Left ventricle myocardium inferior (tissue), 1 donor: ENCODE data around the gene LMO2. TPM values are rescaled to one million over a fixed set of nuclear protein-coding genes. Genes with fewer than 3 reads are reported as not detected.
A peak's percentile ranks its signal among the peaks of the same experiment; 100 is the strongest.
"Not testable (repeated sequence)": the region's sequence is repeated elsewhere in the genome, so short reads cannot be mapped to it uniquely, and the experiment has no call there.

Experiments
- DNase-seq: peaks from one replicate; pipeline ENCODE4 v3.0.0-alpha.2; 2020
- H3K27ac ChIP-seq: fragments of 200-600 bp; replicated peaks from 2 replicates; pipeline ENCODE4 v1.8.0; 2021
- H3K27me3 ChIP-seq: fragments of 200-600 bp; 2 replicates; pipeline ENCODE4 v1.8.0; 2021; ENCODE audit warnings: low read depth
- H3K36me3 ChIP-seq: fragments of 200-600 bp; 2 replicates; pipeline ENCODE4 v1.8.0; 2021
- H3K4me1 ChIP-seq: fragments of 200-600 bp; 2 replicates; pipeline ENCODE4 v1.8.0; 2021
- H3K4me3 ChIP-seq: fragments of 200-600 bp; 2 replicates; pipeline ENCODE4 v1.8.0; 2021; ENCODE audit warnings: mild to moderate bottlenecking, moderate library complexity
- H3K9me3 ChIP-seq: fragments of 200-600 bp; replicated peaks from 2 replicates; pipeline ENCODE4 v1.8.0; 2021
- intact Hi-C: fragments of 100-400 bp; cut with micrococcal nuclease; formaldehyde crosslinking; loops from one replicate; pipeline ENCODE4 v1.11.0; 2022
- total RNA-seq: library from RNA; stranded (reverse); fragmentation: NEBNext Ultra II Directional; extraction: Animal tissue kit (Norgen Biotek cat#: 25700); gene quantifications from one replicate; pipeline ENCODE4 v1.2.1, GENCODE V29; 2021
- TF ChIP-seq, protein P1 (sequence below): fragments of 200-600 bp; IDR thresholded peaks from 2 replicates; pipeline ENCODE4 v1.8.0; 2021; ENCODE audit warnings: antibody characterized with exemption, mild to moderate bottlenecking, borderline replicate concordance
- donor health status: DM: no; HTN: yes; CAD: no; lungs with severe emphysema.

LMO2 gene
- total RNA-seq, 1 donor from 2014 or later, result 8.4 TPM

DNA sequence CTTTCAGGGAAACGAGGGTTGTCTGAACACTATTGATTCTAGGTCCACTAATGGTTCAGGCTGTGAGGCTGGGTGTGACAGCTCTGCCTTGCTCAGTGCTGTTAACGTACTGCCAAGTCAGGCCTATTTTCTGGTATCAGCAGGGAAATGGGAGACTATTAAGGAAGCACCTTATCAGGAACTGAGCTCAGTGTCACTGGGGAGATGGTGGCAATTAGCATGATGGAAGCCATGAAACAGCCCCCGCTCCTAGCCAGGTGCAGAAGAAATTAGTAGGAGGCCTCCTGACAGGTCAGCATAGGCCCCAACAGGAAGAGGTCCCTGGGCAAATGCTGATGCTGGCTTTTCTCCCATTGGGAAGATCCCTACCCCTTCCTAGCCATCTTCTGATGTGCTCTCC is 42.6 kb upstream of the LMO2 start:
- no peak overlapping the region for H3K27ac ChIP-seq
- TF ChIP-seq, protein P1, sequence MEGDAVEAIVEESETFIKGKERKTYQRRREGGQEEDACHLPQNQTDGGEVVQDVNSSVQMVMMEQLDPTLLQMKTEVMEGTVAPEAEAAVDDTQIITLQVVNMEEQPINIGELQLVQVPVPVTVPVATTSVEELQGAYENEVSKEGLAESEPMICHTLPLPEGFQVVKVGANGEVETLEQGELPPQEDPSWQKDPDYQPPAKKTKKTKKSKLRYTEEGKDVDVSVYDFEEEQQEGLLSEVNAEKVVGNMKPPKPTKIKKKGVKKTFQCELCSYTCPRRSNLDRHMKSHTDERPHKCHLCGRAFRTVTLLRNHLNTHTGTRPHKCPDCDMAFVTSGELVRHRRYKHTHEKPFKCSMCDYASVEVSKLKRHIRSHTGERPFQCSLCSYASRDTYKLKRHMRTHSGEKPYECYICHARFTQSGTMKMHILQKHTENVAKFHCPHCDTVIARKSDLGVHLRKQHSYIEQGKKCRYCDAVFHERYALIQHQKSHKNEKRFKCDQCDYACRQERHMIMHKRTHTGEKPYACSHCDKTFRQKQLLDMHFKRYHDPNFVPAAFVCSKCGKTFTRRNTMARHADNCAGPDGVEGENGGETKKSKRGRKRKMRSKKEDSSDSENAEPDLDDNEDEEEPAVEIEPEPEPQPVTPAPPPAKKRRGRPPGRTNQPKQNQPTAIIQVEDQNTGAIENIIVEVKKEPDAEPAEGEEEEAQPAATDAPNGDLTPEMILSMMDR, result no peak
- H3K27me3 ChIP-seq, result no peaks in the 10 kb centered on the region
- no peaks in the 10 kb centered on the region for H3K36me3 ChIP-seq
- H3K4me1 ChIP-seq, result peaks cover 70% of the 10 kb centered on the region
- intact Hi-C loops, result loop anchor here (10.0 kb wide), 1 partner anchor 70 kb away; no protein-coding TSS in a partner anchor
- no peak overlapping the region for H3K4me3 ChIP-seq
- no peak for DNase-seq
- H3K9me3 ChIP-seq, result peaks cover 9% of the 10 kb centered on the region

DNA sequence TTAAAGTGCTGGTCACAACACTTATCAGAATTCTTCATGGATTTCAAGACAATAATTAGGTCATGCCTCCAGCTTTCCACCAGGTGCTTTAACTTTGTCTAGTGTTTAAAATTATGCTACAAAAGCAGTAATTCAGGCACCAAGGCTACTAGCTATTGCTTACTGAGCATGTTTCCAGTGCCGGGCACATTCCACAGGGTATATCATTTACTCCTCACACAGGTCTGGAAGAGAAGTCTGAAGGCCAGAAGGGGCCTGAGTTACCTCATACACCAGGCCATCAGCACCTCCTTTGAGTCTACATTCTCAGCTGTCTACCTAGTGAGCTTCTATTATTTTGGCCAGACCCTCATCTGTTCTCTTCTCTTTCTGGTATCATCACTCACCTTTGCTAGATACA is 41.7 kb upstream of the LMO2 start:
- no peak overlapping the region for H3K27ac ChIP-seq
- intact Hi-C loops, result loop anchor here (10.0 kb wide), 1 partner anchor 69 kb away; no protein-coding TSS in a partner anchor

DNA sequence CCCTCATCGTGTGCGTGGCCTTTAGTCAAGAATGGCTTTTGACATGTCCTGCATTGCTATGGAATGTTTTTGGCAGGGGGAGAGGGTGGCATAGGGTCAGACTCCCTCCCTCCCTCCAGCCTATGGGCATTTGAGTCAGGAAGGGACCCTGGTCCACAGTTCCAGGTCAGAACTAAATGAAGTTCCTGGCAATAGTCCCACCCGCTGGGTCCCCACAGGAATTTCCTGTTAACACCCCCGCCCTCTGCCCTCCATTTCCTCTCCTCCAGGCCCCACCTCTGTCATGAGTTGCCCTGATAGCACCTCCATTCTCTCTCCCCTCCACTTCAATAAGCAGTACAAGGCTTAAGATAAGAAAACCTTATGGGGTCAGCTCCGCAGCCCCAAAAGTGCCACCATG is 40.8 kb upstream of the LMO2 start:
- Histone ChIP-seq H3K4me3 (no peak overlapping the region), H3K27me3 (no peaks in the 10 kb centered on the region), H3K9me3 (peaks cover 9% of the 10 kb centered on the region), H3K4me1 (peaks cover 63% of the 10 kb centered on the region), H3K36me3 (no peaks in the 10 kb centered on the region), H3K27ac (no peak overlapping the region)
- TF ChIP-seq, protein P1, result no peak
- no peak for DNase-seq
- intact Hi-C loops, result loop anchor here (10.0 kb wide), 1 partner anchor 68 kb away; no protein-coding TSS in a partner anchor

More for the DNA sequence above, 41.7 kb upstream of the LMO2 start:
- TF ChIP-seq, protein P1, result no peak
- Histone ChIP-seq H3K9me3 (peaks cover 9% of the 10 kb centered on the region), H3K27me3 (no peaks in the 10 kb centered on the region), H3K36me3 (no peaks in the 10 kb centered on the region), H3K4me1 (peaks cover 70% of the 10 kb centered on the region), H3K4me3 (no peak overlapping the region)
- DNase-seq, result no peak

DNA sequence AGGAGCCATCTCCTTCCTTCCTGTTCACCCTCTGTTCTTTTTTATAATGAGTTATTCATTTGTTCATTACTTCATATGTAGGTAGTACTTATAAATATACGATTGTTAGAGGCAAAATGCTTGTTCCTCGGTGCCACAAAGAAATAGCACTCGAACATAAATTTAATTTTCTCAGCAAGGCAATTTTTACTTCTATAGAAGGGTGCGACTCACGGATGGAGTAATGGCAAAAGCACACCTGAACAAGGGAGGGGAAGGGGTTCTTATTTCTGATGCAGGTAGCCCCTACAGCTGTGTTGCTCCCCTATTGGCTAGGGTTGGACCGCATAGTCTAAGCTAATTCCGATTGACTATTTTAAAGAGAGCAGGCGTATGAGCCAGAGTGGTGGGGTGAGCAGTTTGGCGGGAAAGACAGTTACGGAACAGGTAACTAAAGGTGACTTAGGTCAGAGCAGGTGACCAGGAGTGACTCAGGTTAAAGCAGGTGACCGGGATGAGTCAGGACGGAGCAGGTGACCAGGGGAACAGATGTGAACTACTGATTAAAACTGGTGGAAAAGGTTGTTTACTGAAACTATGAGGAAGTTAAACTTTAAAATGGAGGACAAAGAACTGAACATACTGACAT is 40.0 kb upstream of the LMO2 start:
- not testable (repeated sequence) for H3K4me3 ChIP-seq, H3K36me3 ChIP-seq, H3K27me3 ChIP-seq, H3K9me3 ChIP-seq, DNase-seq
- intact Hi-C loops, result loop anchor here (10.0 kb wide), 1 partner anchor 67 kb away; no protein-coding TSS in a partner anchor
- H3K27ac ChIP-seq, result peak overlapping the region; percentile 85
- H3K4me1 ChIP-seq, result peaks cover 55% of the 10 kb centered on the region

DNA sequence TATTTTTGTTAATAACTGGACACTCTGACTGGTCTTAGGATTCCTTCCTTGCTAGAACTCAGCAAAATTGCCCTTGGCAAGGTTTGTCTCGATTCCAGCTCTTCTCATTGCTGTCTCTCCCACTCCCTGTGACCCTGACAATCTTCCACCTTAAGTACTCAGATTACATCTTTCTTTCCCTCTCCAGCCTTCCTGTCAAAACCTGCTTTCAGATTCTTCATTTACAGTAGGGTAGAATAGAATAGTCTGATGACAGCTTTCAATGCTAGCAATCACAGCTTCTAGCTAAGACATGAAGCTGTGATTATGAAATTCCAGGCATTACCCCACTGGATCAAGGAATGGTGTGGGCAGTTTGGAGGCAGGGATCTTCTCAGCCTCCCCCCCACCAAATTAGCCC is 39.2 kb upstream of the LMO2 start:
- Histone ChIP-seq H3K27me3 (no peaks in the 10 kb centered on the region), H3K27ac (peak overlapping the region; percentile 85), H3K4me1 (peaks cover 49% of the 10 kb centered on the region), H3K36me3 (no peaks in the 10 kb centered on the region), H3K9me3 (peaks cover 9% of the 10 kb centered on the region), H3K4me3 (no peak overlapping the region)
- no peak for DNase-seq
- TF ChIP-seq, protein P1, result no peak
- intact Hi-C loops, result loop anchor here (10.0 kb wide), 1 partner anchor 66 kb away; no protein-coding TSS in a partner anchor

DNA sequence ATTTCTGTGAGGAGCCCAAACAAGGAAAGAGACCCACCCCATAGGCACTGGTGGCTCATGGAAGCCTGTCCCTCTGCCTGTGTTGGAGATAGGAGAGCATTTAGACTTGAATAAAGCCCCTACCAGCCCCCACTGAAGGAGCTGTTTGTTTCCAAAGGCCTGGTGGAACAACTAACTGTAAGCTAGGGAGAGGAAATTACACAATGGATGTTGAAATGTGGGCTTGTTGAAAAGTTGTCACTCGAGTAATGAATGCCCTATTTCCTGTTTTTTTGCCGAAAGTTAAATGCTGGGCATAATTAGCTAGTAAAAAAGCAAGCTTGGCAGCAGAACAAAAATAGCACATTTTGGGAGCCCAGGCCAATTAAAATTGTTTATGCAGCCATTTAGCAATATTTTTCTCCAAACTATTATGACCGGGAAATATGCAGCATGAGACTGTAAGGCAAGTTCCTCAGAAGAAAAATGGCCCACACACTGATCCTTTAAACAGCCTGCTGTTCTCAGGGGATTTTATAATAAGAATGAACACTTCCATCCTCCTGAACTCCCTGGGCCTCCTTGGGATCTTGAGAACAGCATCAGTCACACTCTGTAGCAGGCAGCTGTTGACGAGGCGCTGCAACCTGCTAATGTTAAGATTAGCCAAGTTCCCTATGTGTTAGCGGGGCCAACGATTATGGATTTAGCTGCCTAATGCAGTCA is 38.6 kb upstream of the LMO2 start:
- TF ChIP-seq, protein P1, result no peak

More for the DNA sequence above, 38.6 kb upstream of the LMO2 start:
- no peaks in the 10 kb centered on the region for H3K36me3 ChIP-seq
- H3K9me3 ChIP-seq, result peaks cover 9% of the 10 kb centered on the region
- no peaks in the 10 kb centered on the region for H3K27me3 ChIP-seq
- H3K4me3 ChIP-seq, result no peak overlapping the region
- DNase-seq, result peak; percentile 17
- H3K27ac ChIP-seq, result peak overlapping the region; percentile 85
- intact Hi-C loops, result loop anchor here (10.0 kb wide), 1 partner anchor 66 kb away; no protein-coding TSS in a partner anchor
- H3K4me1 ChIP-seq, result peaks cover 43% of the 10 kb centered on the region
